HG02840 (cell line): ENCODE measurements around the gene SKAP1.

ENCODE experiments used
- ATAC-seq: cut with Tn5 transposase; IDR thresholded peaks from one replicate; pipeline ENCODE4 v1.9.1; 2021; ENCODE audit warnings: mild to moderate bottlenecking, moderate library complexity, moderate number of reproducible peaks; ENCODE audit not compliant: unreplicated experiment, low FRiP score

Gene SKAP1

DNA sequence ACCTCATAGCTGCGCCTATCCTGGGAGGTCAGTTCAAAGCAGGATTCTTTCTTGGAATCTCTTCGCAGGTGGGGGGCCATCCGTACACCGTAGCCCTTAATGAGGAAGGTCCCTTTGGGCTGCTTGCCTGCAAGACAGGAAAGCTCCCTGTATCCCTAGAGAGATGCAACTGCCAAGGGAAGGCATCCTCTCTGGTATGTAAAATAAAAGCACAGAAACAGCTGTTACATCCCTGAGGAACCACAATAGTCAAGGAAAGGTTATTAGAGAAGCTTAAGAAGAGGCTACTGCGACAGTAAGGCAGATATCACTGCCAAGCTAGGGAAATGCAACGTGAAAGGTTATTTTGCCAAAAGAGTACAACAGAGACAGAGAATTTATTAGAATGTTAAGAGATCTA is 245.3 kb downstream of the SKAP1 start:
- ATAC-seq = no peak

DNA sequence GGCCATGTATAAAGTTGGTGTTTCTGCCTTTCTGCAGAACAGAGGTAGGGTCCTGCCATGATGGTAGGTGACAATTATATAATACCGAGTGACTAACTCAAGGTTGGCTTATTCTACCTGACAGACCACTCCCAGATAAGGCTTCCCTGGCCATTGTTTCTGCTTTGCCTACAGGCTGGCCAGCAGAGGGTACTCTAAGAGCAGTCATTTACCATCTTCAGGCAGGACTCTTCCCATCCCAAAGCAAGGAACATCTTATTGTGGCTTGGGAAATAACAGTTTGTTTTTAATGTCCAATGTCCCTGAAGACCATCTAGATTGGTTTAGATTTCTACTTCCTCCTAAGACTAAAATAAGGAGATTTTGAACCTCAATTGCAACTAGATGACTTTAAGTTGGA is 248.4 kb downstream of the SKAP1 start:
- ATAC-seq = no peak

DNA sequence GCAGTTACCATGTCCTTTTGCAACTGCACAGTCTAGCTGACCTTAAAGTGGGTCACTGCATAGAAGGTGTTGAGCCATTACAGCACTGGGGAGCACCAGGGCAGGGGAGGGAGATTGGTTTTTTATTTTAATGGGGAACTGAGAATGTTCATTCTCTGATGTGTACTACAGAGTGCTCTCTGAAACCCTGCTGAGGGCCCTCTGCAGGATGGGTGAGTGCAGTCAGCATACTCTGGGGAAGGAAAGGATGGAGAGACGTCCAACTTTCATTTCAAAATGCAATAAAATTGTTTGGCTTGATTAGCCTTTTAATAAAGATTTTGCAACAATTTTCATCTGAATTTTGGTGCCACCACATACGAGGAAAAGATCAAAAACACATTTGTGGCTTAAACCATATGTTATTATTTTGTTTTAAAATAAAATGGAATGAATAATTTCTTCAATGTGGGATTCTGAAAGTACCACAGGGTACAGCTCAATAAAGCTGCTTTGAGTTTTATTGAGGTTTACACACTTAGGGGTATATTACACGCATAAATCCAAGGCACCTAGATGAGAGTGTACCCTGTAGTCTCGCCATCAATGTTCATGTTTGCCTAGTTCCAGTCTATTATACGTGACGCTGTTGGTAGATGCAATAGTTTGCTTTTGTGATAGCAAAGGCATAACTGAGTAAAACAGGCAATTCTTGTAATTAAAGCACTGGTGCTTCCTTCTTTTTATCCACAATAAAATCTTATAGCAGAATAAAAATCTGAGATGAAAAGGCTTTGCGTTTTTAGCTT is 249.0 kb downstream of the SKAP1 start:
- no peak for ATAC-seq

DNA sequence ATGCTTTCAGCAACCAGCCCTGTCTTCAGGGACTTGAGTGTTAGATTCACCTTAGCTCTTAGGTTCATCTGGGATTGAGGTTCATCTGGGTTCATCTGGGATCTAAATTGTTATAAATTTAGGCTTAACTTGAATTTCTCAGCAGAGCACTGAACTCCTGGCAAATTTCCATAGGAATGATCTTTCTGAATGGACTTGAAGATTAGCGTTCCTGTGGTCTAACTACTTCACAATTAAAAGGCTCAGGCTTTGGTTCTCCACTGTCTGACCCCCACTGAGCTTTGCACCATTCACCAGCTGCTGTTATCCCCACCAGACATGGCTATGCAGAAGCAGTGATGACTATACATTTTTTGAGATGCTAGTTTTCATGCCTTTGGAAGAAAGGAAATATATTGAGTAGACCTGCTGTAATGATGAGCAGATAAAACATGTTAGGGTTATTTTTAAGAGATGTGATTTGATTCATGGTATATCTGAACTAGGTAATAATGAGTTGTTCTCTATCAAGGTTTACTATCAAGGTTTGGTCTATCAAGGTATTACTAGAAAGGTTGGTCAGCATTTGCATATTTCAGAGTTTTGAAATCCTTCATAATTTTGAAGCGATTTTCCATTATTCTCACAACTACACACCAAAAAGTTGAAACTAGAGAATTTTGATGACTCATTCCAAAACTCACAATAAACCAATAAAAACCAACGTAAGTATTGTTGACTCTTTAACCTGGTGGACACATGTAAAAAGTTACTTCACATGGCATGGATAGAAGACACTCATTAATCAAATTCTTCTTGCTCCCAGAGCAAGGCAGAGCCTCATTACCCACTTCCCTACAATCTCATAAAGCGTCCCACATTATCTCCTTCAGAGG is 250.7 kb downstream of the SKAP1 start:
- no peak for ATAC-seq

DNA sequence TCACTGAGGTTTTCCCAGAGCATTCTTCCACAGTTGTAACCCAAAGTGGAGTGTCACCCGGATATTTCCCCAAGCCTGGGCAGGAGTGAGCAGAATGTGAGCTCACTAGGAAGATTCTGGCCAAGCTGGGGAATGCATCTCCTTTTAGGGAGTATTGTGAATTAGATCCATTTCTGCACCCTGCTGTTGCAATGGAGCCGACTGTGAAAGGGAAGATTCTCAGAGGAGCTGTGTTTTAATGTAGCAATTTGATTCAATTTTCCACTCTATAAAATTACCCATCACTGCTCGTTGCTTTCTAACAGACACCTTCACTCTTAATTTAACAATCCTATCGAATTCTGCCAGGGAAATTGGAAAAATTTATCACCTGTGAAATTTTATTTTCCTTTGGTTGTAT is 251.7 kb downstream of the SKAP1 start:
- ATAC-seq = no peak

DNA sequence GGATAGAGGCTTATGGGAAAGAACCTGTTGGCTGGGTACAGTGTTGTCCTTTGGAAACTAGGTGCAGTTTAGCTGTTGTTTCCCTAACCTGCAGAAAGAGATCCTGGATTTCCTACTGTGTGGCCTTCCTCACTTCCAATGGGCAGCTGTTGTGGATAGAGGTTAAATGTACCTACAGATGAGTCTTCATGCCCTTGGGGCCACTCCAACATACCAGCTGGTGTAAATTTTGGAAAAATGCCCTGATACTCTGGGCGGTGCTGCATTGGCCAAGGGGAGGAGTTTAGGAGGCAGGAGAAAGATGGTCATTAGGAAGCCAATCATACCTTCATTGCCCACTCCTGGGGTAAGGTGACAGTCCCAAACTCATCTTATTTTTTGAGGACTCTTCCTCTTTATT is 252.2 kb downstream of the SKAP1 start:
- ATAC-seq = no peak

DNA sequence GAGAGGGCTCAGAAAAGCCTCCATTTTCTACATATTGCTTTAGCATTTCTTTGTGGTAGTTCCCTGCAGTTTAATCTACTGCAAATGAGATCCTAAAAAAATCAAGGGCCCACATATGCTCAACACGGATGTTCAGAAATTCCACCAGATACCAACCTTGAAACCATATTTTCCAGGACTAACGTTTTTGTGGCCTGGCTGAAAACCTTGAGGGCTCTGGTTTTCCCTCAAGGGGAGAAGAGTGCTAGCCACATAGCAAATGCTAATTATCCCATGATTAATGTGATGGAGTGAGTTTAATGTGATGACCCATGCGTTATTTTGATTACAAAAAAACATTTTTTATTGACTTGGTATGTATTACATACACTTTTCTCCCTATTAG is 253.6 kb downstream of the SKAP1 start:
- no peak for ATAC-seq

DNA sequence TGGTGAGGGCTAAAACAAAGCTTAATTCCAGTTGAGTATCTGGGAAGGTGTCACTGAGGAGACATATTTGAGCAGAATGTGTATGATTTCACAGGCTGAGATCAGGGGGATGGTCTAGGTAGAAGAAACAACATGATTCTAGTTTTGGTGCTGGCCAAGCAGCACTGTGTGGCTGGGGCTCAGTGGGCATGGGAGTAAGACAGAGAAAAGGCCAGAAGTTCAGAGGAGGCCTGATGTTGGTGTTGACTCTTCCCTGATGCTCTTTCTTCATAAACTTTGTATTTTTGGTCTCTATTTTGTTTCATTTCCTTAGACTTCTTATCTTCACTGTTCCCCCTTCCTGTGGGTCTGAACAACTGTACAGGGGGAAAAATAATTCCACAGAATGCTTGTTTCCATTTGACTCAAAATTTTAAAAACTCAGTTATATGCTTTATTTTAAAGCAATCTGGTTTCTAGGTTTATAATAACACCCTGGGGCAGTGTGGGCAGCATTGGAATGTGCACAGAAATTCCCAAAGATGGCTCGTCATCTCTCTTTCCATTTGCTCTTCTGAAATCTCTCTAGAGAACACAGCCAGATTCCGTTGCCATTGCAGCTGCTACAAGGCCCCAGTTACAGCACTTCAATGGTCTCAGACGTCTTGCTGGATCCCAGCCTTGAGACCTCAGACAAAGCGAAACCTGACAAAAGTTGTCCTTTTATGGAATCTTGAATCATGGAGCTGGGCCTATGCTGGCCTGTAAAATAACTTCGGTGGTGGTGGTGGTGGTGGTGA is 254.1 kb downstream of the SKAP1 start:
- ATAC-seq = no peak

DNA sequence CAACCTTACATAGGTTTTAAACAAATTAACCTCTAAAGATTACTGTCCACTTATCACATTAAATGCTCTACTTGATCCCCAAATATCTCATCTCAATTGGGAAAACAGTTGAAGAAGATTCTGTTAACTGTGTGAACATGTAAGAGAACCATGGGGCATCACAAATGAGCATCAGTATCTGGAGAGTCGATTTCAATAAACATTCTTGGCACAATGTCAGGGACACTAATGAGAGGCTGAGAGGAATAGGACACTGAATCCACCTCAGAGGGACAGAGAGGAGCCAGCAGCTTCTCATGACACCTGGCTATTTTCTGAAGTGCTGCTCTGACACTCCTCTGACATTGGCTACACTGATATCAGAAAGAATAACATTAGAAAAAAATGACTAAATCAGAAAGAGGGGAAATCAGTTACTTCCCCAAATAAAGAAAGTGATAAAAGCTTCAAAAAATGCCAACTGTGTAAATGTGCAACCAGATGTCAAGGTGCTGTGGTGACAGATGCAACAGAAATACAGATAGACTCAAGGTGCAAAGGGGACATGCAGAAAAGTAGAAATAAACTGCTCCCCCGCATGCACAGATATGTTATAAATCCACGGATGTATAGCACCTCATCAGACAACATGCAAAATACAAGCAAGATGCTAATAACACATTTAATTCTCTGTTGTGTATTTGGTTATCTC is 255.0 kb downstream of the SKAP1 start:
- ATAC-seq = no peak

DNA sequence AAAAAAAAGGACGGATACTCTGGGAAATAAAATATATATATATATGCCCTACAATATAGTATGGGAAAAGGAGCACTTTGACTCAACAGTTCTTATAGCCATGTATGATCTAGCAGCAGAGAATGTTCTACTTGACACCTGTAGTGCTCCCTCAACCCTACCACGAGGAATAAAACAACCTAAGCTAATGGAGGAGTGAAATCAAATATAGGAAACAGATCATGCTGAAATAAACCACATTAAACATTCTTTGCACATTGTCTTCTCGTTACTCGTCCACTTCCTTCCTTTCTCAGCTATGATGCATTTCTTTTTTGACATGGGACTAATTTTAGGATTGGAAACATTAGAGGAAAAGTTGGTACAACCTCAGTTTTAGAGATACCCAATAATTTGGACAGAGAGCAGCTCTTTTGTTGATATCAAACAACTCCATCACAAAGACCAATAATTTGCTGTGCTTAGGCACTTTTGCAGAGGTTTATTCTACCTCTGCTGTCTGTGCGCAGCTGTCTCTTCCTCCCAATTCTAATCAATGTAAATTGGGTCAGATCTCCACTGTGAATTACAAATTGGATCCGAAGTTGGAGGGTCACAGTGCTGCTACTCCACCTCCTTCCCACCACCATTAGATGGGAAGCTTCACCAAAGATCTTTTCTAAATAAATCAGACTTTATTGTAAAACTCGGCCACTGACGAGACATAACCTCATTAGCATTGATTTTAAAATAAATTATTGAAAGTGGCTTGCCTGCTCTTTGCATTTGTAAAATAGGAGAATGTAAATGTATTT is 256.6 kb downstream of the SKAP1 start:
- ATAC-seq = no peak

DNA sequence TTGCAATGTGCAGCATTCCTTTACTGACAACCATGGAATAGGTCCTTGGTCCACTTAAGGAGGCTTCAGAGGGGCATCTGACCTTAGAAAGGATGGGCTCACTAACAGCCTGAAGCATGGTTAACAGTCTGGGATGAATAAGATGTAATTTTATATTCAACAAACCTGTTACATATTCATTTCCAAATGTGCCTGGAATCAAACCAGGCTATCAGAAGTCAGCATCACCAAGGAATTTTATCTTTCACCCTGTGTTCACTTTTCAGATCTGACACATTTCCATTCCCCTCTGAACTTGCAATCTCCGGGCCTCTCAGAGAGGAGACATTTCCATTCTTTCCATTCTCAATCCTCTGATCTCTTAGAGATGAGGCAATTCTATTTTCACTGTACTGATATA is 260.1 kb downstream of the SKAP1 start:
- ATAC-seq = no peak

DNA sequence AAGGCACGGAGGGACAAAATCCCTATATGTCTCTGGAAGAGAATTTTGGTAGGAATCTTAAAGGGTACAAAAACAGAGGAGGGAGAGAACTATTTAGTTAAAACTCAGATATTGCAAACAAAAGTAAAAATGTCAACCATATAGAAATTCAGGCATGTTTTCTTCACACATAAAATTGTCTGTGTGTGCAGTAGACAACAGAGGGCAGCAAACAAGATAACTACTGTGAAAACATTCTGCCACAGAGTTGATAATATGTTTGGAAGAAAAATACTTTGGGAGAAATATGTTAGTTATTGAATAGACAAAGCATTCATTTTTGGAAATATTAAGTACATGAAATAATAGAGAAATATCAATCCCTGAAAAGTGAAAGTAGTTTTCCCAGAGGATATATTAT is 266.2 kb downstream of the SKAP1 start:
- no peak for ATAC-seq

DNA sequence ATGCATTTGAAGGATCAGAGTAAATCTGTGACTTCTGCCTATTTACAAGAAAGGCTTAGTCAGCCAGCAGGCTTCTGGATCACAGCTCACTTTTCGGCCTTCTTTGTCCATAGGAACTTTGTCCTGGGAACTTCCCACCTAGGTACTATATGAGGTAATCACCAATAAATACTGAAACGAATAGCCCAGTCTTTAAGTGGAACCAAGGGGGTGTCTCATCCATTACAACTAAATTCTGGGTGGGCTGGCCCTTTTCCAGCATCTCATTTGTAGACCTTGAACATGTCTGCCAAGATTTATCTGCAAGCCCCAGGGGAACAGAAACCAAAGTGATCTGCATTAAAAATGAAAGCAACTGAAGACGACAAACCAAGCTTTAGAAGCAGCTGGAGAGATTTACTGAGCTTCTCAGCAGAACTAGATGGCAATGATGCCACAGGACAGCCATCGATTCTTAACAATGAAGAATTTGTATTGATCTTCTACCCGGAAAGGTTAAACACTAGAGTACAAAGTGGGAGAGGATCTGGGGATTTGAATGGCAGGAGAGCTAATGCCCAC is 267.0 kb downstream of the SKAP1 start:
- ATAC-seq = no peak

DNA sequence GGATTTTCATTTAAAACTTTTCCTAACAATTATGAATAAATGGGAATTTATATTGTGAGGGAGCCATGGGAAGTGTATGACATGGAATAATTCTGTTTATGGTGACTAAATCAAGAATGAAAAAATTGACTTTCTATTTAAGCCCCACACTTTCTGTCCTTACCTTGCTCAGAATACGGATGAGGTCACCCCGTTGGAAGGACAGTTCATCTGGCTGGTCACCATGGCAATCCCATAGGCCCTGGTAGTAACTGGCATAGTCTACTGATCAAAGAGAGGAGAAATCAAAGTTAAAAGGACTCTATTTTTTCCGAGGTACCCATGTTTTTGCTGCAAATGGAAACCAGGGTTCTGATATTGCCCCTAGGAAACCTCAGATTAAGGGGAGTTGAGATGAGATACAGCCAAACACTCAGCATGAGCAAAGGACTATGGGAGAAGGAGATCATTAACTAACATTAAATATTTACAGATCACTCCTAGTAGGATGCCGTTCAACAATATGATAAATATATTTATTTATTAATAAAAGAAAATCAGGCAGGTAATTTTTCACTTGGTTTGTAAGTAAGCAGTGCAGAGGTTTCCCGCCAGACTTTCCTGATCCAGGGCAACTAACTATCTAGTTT is 267.6 kb downstream of the SKAP1 start:
- ATAC-seq = no peak

DNA sequence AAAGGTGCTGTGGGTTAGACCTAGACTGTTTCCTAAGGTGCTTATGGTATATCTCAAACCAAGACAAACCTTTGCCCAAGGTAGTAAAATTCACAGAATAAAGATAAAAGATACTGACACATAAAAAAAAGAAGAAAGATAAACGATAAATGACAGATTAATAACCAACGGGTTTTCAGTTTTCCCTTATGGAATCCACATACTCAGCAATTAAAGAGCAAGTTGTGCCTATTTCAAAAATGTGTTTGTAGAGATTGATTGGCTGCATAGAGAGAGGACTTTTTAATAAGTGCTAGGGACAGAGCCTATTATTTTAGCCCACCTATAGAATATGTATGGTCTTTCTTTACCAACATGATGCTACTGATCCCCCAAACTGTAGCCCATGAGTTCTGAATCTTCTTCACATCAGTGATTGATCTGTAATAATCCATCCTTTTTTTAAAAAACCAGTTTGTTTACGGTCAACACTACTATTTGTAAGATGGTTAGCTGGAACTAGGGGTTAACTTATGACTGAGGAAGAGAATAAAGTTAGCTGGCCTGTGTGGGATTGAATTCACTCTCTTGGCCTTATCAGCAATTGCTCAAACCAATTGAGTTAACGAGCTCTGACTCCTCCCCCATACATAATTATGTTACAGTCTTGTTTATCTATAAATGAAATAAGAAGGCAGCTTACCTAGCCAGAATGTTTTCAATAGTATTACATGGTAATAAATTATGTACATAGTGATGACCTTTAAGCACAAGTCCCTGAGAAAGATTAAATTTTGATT is 268.7 kb downstream of the SKAP1 start:
- ATAC-seq = no peak

DNA sequence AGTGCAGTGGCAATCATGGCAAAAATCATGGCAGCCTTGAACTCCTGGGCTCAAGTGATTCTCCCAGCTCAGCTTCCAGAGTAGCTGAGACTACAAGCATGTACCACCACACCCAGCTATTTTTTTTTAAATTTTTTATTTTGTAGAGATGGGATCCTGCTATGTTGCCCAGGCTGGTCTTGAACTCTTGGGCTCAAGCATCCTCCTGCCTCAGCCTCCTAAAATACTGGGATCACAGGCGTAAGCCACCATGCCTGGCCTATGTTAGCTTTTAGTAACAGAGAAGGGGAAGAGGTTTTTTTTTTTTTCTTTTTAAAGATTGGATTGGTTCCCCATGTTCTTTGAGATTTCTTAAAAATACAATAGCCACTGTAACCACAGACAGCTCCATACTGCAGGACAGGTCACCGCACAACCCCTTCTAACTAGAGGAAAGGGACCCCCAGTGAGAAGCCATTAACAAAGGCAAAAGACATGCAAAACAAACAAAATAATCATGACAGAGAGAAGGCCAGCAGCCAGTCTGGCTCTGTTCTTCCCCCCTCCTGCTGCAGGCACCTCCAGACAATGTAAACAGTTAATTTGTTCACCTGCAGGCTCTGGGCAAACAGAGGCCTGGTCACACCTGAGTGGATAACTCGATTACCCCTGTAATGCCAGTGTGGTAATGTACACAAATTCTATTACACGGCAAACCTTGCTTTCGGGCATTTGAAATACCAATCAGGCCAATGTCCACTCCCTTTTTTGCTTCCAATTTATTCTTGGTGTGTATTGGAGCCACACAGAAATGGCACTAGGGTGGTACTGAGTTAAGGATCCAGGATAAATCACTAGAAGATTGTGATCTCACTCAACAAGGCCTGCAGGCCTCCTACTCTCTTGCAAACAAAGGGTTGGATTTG is 269.6 kb downstream of the SKAP1 start:
- ATAC-seq = no peak

DNA sequence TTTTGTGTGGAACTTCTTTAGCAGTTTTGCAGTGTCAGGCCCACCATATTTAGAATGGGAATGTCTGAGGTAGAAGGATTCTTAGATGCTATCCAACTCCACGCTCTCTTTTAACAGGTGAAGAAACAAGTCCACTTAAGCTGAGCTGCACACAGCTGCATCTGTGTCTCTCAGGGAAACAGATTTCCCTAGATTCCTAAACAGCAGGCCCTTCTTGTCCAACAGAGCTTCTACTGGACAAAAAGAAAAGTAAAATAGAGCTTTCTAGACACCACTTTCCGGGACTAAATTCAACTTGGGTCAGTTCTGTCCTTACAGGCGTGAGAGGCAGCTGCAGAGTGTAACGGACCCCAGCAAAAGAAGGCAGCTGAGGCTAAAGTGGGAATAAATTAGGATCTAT is 270.8 kb downstream of the SKAP1 start:
- ATAC-seq = no peak
